Dermis blood vessel endothelial cell (primary cell): ENCODE data around the gene ARHGEF17. TPM values are rescaled to one million over a fixed set of nuclear protein-coding genes. Genes with fewer than 3 reads are reported as not detected.

Experiments
- DNase-seq: peaks from one replicate; pipeline ENCODE4 v3.0.0; 2010
- total RNA-seq: library from RNA; depleted of rRNA; stranded (reverse); fragments of >200 nt; gene quantifications from 2 replicates; pipeline ENCODE4 v1.2.3, GENCODE V29; 2014

ARHGEF17 gene
- total RNA-seq, 1 donor from 2014 or later: 25.0 TPM

- no peak for DNase-seq
Measured at GRCh38 chr11:73380897-73381410, 72.9 kb downstream of the ARHGEF17 start.

GRCh38 chr11:73381589-73381988, 73.5 kb downstream of the ARHGEF17 start:
- no peak for DNase-seq

GRCh38 chr11:73382183-73382582, 74.1 kb downstream of the ARHGEF17 start:
- DNase-seq: no peak

- no peak for DNase-seq
Measured at GRCh38 chr11:73382747-73383146, 74.7 kb downstream of the ARHGEF17 start.

- peak; percentile 61 for DNase-seq
Measured at GRCh38 chr11:73383249-73384124, 75.4 kb downstream of the ARHGEF17 start.

GRCh38 chr11:73384125-73384441, 76.0 kb downstream of the ARHGEF17 start:
- DNase-seq: no peak

GRCh38 chr11:73384531-73384871, 76.4 kb downstream of the ARHGEF17 start:
- no peak for DNase-seq

- peak; percentile 57 for DNase-seq
Measured at GRCh38 chr11:73384872-73385689, 77.0 kb downstream of the ARHGEF17 start.

- no peak for DNase-seq
Measured at GRCh38 chr11:73386016-73386415, 77.9 kb downstream of the ARHGEF17 start.

- DNase-seq: no peak
Measured at GRCh38 chr11:73386546-73386945, 78.5 kb downstream of the ARHGEF17 start.

- no peak for DNase-seq
Measured at GRCh38 chr11:73387594-73388264, 79.7 kb downstream of the ARHGEF17 start.

- DNase-seq: peak; percentile 39
Measured at GRCh38 chr11:73388265-73389133, 80.4 kb downstream of the ARHGEF17 start.

GRCh38 chr11:73389134-73389525, 81.1 kb downstream of the ARHGEF17 start:
- no peak for DNase-seq

- DNase-seq: no peak
Measured at GRCh38 chr11:73389916-73390315, 81.8 kb downstream of the ARHGEF17 start.

GRCh38 chr11:73390601-73391565, 82.8 kb downstream of the ARHGEF17 start:
- no peak for DNase-seq

- no peak for DNase-seq
Measured at GRCh38 chr11:73391665-73392064, 83.6 kb downstream of the ARHGEF17 start.

- DNase-seq: no peak
Measured at GRCh38 chr11:73392108-73393010, 84.3 kb downstream of the ARHGEF17 start.

- peak; percentile 69 for DNase-seq
Measured at GRCh38 chr11:73393011-73393380, 84.9 kb downstream of the ARHGEF17 start.

- peak; percentile 91 for DNase-seq
Measured at GRCh38 chr11:73393479-73394415, 85.7 kb downstream of the ARHGEF17 start.
